Measurements from ENCODE around the gene ADAMTS20.

ADAMTS20 gene

DNA sequence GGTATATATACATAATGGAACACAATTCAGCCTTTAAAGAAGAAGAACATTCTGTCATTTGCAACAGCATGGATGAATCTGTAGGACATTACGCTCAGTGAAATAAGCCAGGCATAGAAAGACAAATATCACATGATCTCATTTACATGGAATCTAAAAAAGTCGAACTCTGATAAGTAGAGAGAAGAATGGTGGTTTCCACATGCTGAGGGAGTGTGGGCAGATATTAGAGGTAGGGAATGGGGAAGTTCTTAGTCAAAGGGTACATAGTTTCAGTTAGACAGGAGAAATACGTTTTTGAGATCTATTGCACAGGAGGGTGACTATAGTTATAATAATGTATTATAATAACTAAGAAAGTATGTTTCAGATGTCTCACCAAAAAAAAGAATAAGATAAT is 71.4 kb downstream of the ADAMTS20 start:
- no peak for DNase-seq (ENCODE audit: low read depth in 2 of 2)

DNA sequence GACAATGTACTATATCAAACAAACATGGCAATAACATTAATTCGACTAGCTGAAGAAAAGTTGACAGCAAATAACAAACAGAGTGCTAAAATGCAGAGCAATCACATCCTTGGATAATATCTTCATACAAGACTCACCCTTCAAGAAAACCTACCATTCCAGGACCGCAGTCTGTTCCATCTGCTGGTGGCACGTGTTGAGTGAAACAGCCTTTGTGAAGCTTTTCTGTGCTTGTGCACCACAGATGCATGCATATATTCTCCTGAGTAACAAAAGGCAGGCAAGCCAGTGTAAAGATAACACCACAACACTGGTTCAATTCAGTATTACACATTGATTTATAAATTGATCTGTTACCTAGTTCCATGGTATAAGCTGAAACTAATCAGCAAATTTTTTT is 89.3 kb downstream of the ADAMTS20 start:
- no peak for DNase-seq (ENCODE audit: low read depth in 2 of 2)

DNA sequence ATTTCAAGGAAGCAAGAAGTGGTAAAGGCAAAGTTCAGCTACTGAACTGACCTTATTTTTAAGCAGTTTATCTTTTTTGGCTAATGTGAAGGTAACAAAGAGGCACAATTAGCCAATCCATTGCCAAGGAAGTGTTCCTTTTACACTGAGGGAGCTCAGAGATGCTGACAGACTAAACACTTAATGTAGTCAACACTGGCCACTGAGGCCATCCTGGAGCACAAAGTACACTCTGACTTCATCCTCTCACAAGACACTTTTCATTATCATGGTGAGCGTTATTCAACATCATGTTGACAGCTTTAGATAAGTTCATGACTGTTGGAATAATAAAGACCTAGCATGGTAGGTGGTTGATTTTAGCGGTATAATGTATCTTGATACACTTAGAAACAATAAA is 89.9 kb downstream of the ADAMTS20 start:
- no peak for DNase-seq (ENCODE audit: low read depth in 2 of 2)

DNA sequence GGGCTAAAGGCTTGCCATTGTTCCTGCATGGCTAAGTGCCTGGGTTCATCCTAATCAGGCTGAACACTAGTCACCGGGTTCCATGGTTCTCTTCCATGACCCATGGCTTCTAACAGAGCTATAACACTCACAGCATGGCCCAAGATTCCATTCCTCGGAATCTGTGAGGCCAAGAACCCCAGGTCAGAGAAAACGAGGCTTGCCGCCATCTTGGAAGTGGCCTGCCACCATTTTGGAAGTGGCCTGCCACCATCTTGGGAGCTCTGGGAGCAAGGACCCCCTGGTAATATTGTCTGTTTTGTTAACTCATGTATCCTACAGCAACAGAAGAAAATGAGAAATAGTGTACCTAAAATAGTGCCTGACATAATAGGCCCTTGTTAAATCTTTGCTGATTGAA is 92.7 kb downstream of the ADAMTS20 start:
- DNase-seq (ENCODE audit: low read depth in 2 of 2): no peak

DNA sequence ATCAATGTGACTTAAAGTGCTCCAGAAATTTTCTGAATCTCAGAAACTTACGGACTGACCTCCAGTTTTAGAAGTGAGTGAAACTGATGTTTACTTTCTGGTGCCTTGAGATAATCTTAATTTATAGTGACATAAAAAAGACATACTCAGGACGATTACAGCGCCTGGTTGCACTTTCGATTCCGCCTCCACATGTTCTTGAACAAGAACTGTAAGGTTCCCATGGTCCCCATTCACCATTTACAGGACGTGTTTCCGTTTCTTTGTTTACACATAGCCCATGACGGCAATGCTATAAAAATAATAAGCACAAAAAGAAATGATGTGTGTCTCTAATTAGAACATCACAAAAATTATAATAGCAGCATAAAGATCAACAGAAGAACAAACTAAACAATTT is 98.2 kb downstream of the ADAMTS20 start:
- DNase-seq (ENCODE audit: low read depth in 2 of 2): no peak

DNA sequence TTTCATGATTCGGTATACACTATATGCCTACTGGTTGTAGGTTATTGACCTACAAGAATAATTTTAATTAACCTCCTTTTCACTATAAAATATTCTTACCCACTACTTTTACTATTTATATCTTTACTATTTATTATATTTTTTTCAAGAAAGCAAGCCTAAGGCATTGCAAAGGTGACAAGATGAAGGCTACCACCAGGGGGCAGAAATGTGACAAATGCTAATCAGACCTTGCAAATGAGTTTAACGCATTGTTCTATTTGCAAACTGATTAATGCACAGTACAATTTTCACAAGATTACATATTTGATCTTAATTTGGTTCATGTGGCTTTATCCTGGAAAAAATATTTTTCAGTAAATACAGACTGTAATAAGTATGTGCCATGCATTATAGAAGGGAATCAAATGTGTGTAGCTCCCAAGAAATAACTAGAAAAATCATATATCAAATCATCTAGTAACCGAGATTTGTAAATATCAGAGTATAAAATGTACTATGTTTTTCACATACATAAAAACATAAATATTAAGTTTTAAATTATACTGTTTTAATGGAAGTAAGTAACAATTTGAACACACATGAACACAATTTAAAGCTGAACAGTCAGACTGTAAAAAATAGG is 107.0 kb downstream of the ADAMTS20 start:
- DNase-seq (ENCODE audit: low read depth in 2 of 2): no peak

DNA sequence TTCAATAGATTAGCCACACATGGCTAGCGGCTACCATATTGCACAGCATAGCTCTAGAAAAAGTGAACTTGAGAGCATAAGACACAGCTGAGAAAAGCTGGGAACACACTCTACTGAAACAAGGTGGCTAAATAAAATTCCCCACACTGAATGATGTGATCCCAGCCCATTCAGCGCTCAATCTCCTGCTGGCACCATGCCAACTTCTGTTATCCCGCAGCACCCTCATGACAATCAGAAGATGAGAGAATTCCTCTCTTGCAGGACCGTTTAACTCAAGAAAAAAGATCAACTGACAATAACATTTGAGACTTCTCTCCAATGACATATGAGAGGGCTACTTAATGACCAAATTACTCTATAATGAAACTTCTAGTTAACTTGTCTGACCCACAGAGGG is 115.4 kb downstream of the ADAMTS20 start:
- DNase-seq (ENCODE audit: low read depth in 2 of 2): no peak

DNA sequence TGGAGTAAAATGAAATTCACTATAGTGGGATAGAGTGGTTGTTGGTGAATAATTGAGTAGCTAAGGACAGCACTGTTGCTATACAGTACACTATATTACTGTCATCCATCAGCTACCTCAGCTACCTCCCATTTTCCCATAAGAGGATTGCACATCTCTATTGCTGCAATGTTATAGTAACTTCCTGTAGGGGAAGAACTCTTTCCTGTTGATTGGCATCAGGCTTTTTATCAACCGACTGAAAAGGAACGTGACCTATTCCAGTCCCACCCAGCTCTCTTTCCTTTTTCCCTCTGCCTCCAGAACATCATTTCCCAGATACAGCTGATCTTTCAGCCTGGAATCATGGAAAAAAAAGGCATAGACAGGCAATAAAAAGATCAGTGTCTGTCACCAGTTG is 117.4 kb downstream of the ADAMTS20 start:
- no peak for DNase-seq (ENCODE audit: low read depth in 2 of 2)

DNA sequence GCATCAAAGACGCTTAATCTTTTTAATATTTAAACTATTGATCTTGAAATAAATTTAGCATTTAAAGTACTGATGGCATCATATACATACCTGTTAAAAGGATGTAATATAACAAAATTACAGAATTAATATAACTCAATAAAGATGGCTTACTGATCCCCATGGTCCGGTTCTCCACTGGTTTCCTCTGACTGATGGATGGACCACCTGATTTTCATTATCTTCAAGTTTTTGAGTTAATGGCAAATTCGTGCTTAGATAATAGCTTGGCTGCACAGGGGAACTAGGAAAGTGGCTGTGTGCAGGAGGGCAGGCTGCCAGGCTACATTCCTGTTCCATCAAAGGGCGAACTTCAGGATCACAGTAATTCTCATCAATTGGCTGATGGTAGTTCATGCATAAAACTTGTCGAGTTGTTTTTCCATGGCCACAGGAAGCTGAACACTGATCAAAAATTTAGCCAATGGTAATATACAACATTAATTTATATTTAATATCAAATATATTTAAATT is 123.9 kb downstream of the ADAMTS20 start:
- no peak for DNase-seq (ENCODE audit: low read depth in 2 of 2)

DNA sequence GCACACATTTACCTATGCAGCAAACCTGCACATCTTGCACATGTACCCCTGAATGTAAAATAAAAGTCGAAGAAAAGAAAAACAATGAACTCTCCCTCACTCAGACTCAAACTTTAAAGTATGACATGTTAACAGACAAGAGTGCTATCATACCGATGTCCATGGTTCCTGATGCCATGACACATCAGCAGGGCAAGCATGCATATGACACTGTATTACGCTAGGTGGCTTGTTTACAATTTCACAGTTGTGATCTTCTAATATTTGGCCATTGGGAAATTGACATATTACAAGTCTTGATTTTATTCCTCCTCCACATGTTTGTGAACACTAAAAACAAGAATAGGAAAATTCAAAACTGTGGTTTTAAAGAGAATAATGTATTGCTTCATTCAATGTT is 126.6 kb downstream of the ADAMTS20 start:
- DNase-seq (ENCODE audit: low read depth in 2 of 2): no peak

DNA sequence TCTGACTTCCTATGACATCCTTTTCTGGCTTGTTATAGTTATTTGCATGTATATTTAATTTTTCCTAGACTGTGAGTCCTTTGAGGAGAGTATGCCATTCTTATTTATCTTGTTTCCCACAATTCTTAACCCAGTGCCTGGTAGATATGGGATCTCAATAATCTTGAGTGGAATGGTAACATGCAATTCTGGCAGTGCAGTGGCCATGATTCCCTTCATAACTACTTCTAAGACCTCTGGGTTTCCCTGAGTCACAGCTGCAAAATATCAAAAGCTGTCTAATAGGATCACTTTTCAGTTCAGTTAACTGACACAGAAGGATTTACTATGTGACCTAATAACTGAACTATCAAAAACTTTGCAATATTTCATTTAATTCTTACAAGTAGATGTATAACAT is 135.0 kb downstream of the ADAMTS20 start:
- no peak for DNase-seq (ENCODE audit: low read depth in 2 of 2)

DNA sequence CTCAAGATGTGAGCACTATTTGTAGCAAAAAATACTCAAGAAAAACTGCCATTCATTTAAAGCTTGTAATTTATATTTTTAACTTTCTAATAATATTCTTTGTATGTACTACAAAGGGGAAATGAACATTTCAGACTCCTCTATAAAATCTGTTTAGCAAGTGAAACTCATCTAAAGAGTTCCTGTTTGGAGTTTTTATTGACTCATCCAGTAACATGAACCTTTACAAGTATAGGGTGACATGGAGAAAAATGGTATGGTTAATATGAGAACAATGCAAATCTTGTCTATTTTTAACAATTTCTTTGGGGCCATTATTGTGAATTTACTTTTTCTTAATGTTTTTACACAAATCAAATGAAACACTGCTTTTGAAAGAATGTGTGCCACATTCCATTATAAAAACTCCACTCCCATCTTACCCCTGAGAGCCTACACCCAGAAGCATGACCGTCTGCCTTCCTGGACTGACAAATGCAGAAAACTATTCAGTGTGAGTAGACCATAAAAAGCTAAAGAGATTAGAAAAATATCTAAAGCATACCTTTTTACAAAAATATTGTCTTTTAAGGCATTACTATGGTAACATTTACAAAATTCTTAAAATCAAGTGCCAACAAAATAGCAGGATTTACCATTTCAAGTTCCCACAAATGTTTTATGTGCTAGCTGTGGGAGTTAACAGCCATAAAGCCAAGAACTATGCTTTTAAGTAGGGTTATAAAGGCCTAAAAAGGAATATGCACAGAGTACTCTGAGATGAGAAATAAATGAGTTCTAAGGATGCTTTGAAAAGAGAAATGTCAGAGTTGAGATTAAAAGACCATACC is 144.0 kb downstream of the ADAMTS20 start:
- DNase-seq (ENCODE audit: low read depth in 2 of 2): no peak

DNA sequence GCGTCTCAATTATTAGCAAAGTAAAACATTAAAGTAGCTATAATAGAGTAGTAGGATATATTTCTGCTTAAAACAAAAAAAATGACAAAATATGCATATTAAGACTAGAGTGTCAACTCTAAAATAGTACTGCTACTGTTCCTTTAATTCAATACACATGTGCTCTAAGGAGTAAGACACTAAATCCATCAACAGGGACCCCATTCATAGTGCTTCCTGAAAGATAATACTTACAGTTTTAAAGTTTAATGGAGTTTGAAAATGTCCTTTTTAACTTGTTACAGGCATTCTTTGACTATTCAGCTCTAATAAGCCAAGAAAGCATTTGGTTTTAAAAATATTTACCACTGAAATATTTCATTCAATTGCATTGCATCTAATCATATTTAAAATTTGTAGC is 145.2 kb downstream of the ADAMTS20 start:
- DNase-seq (ENCODE audit: low read depth in 2 of 2): no peak

DNA sequence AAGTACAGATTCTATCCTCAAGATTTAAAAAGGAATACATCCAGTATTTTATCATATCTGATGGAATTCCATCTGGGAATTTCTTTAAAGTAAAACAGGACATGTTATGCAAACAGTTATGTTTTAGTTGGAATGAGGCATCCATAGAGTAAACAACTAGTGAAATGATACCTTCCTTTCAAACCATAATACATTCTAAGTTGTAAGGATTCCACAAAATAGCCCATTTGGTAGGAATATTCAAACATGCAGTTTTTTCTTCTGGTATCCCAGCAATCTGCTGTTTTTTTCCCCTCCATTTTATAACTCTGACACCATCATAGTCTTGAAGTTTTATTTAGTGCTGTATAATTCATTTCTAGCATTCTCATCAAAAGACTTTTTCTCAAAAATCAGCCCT is 149.6 kb downstream of the ADAMTS20 start:
- no peak for DNase-seq (ENCODE audit: low read depth in 2 of 2)

DNA sequence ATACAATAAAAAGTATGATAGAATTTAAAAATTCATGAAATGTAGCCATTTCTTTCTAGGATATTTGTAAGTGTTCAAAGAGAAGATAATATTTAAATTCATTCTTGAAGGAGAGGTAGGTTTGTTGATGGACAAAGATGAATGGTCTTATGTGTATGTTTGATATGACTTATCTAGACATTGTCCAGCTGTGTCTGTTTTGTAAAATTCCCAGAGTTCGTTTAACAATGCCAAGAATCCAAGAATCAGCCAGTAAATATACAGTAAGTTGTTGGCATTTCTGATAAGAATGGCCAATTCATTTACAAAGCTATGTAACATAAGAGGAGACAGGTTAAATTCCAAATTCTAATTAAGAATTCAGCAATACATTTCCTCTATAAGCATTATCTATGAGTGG is 150.9 kb downstream of the ADAMTS20 start:
- no peak for DNase-seq (ENCODE audit: low read depth in 2 of 2)

DNA sequence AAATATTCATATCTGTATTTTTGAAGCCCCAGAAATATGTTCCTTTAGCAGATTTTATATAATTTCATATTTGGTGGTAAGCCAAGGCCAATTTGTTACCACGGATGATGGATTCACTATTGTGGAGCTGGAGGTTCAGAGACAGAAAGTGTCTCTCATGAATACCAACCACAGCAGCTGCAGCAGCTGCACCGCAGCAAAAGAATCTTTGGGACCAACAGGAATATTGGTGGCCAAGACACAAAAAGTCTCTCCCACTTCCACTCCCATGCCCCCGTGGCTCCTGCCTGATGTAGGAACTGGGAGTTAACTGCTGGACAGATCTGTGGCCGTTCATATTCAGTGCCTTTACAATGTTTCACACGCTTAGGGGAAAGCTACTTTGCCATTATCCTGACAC is 155.3 kb downstream of the ADAMTS20 start:
- DNase-seq (ENCODE audit: low read depth in 2 of 2): no peak

DNA sequence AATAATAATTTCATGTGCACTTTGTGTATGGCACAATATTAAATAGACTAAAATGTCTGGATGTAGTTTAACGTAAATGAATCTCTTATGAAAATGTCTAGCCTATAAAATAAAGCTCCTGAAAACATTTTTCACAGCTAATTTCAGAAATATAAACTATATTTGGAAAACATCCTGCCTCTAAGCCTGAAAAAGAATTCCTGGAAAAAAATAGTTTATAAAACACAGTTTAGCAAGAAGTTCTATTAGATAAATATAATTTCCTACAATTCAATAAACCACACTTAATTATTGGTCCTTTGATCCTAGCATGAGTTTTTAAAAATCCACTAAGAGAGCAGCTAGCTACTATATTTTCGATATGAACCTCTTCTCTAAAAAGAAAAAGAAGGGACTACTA is 159.9 kb downstream of the ADAMTS20 start:
- no peak for DNase-seq (ENCODE audit: low read depth in 2 of 2)

DNA sequence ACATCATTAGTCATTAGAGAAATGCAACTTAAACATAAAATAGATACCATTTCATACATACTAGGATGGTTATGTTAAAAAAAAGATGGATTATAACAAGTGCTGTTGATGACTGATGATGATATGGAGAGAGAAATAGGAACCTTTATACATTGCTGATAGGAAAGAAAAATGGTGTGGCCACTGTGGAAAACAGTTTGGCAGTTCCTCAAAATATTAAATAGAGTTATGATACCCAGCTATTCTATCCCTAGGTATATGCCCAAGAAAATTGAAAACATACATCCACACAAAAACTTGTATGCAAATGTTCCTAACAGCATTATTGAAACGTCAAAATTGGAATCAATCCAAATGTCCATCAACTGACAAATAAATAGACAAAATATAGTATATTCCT is 170.1 kb downstream of the ADAMTS20 start:
- no peak for DNase-seq (ENCODE audit: low read depth in 2 of 2)

DNA sequence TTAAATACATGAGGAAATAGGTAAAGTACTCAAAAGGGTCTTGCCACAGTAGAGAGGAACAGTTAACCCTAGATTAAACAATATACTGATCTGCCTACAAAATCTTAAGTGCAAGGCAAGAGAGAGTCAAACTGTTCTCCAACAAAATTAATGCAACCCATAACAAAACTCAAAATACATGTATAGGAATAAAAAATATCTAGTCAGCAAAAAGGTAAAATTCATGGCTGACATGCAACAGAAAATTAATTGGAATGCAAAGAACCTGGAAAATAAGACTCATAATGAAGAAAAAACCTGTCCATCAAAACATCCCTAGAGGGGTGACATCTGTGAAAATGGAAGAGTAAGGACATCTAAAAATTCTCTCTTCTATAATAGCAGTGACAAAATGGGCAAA is 173.6 kb downstream of the ADAMTS20 start:
- no peak for DNase-seq (ENCODE audit: low read depth in 2 of 2)

DNA sequence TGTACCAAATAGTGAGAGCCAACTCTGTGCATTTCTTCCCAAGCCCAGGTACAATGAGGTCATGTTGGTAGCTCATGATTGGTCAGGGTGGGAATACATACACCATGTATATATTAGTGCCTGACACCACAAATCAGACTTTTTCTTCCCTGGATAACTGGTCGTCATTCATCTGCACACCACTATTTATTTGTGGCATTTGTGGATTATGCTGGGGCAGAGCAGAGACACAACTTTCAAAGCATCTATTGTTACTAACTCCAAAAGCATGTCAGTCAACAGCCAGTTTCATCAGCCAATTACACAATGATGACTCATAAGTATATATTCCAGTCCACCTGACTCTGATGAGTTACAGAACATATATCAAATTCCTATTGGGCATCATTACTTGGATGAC is 181.7 kb downstream of the ADAMTS20 start:
- no peak for DNase-seq (ENCODE audit: low read depth in 2 of 2)

DNA sequence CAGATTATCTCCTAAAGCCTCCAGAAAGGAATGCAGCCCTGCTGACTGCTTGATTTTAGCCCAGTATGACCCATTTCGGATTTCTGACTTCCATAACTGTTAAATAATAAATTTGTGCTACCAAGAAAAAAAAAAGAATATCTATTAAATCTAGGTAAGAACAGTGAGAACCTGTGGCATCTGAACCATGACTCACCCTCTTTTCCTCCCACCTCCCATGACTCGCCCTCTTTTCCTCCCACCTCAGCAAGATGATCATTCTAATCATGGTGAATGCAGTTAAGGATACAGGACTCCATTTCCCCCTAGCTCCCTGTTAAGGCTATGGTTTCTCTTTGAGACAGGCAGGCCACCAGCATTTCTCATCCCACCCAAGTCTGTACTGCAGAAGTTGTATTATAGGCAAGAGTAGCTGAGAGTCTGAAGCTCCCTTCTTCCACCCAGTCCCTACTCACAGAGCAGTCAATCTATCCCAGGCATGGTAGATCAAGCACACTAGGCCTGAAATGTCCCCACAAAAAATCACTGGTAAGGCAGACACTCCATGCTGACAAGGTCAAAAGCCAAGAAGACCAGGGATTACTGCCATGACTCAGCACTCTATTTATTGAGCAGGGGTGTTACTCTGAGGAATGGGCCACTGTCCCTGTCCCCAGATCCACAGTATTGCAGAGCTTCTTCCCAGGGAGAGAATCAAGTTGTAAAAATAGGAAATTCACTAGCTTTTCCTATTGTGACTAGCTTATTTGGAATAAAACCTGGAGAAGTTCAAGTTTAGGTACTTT is 188.9 kb downstream of the ADAMTS20 start:
- no peak for DNase-seq (ENCODE audit: low read depth in 2 of 2)

DNA sequence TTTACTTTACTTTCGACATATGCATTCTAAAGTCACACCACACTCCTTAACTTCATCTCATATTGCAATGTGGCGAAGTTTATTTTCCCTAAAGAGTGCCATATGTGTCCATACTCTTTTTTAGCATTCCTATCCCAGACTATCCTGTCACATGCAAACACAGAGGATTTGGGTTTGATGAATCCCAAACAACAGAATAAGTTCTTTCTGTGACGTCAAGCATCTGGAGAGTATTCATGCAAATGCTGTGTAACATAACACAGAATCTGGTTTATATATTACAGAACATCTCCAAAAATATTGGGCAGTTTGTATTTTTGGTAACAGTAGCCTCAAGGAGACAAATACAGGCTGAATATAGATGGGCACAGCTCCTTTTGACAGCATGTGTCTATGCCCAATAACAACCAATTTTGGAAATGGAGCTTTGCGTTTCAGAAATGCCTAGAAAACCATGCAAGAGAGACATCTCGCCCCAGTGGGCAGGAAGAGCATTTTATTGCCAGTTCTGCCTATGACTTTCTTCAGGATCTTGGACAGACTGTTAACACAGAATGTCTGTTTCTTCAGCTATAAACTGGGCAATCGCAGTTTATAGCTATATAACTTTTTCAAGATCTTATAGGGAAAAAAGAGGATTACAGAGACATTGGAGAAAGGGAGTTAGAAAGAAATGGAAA is 190.8 kb downstream of the ADAMTS20 start:
- no peak for DNase-seq (ENCODE audit: low read depth in 2 of 2)
